Erythroblast (primary cell): Measurements from ENCODE around the gene DYNC1LI2.

Experiments used
- GATA1 ChIP-seq: IDR thresholded peaks from 2 replicates; pipeline ENCODE4 v1.6.1; 2011; ENCODE audit warnings: low read depth, mild to moderate bottlenecking, control low read depth, low read length, moderate library complexity
- POLR2A ChIP-seq: IDR thresholded peaks from 2 replicates; pipeline ENCODE4 v1.6.1; 2011; ENCODE audit warnings: mild to moderate bottlenecking, low read length

DNA sequence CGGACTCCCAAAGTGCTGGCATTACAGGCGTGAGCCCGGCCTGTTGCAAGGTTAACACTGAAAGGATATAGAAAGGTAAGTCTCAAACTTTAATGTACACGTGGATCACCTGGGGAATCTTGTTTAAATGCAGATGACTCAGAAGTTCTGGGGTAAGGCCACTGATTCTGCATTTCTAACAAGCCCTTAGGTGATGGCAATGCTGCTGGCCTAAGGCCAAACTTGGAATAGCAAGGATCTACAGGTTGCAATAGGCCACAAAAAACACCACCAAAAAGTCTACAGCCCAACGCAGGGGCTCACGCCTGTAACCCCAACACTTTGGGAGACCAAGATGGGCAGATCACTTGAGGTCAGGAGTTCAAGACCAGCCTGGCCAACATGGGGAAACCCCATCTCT is 59.1 kb downstream of the DYNC1LI2 start:
- TF ChIP-seq POLR2A: no peak
- TF ChIP-seq GATA1: no peak
